NT2/D1 (cell line): ENCODE measurements around the gene PDLIM3.

Experiments
- SUZ12 ChIP-seq: IDR thresholded peaks from 2 replicates; pipeline ENCODE4 v1.6.1; 2011; ENCODE audit not compliant: insufficient read length, insufficient read depth; ENCODE audit errors: extremely low read depth
- YY1 ChIP-seq: IDR thresholded peaks from 2 replicates; pipeline ENCODE4 v1.6.1; 2011; ENCODE audit not compliant: insufficient read length, insufficient read depth
- ZNF274 ChIP-seq: IDR thresholded peaks from 2 replicates; pipeline ENCODE4 v1.6.1; 2011; ENCODE audit warnings: mild to moderate bottlenecking, low read depth, low read length

DNA sequence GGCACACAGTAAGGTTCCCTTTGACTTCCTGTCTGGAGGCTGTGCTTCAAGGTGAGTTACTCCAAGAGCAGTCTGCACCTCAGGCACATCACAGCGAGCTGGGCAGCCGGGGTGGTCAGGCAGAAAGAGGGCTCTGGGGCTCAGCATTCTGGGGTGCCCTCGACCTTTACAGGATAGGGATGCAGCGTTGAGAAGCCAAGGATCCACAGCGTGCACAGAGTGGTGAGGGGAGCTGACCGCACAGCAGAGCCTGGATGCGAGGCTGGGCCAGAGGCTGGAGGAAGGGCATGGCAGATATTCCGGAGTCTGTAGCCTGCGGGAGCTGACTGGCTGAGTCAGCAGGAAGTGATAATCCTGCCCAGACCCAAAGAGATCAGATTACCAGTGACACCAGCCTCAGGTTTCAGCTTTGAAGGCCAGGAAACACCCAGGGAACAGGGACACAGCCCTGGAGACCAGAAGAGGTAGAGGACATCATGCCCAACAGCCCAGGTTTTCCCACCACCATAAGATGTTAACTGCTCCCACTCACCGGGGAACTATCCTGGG is 38.4 kb upstream of the PDLIM3 start:
- no peak for TF ChIP-seq ZNF274
- TF ChIP-seq SUZ12: no peak
- TF ChIP-seq YY1: no peak
